ENCODE measurements around the gene SLC36A1.

SLC36A1 gene

DNA sequence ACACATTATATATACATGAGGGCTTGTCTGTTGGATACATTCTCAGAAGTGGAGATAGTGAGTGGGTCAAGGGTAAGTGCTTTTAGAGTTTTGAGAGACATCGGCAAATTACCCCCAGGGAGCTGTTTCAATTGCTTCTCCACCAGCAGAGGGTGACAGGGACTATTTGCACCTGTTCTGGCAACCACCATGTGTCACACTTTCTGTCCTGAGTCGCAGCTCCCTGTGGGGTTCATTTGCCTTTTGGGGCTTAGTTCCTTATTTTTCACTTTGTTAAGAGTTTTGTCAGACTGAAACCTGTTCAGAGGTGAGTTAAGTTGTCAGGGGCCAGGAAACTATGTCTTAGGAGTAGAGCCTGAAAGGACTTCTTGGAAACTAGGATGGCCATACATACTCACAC is 20.1 kb upstream of the SLC36A1 start:
- Histone ChIP-seq H3K36me3 (ENCODE audit: control insufficient read depth in 2 of 2, insufficient read depth in 2 of 2, low read length in 2 of 2) (no peaks in the 10 kb centered on the region), H3K27me3 (ENCODE audit: control insufficient read depth in 1 of 2, insufficient read depth in 2 of 2, low read length in 2 of 2) (no peaks in the 10 kb centered on the region), H3K9ac (ENCODE audit: low read length in 2 of 2) (no peak overlapping the region), H3K4me1 (ENCODE audit: control insufficient read depth, insufficient read depth, low read length) (no peaks in the 10 kb centered on the region), H3K4me3 (ENCODE audit: low read length in 2 of 2) (no peak overlapping the region), H3K9me3 (ENCODE audit: control insufficient read depth in 2 of 2, low read length in 2 of 2) (no peaks in the 10 kb centered on the region), H3K27ac (ENCODE audit: low read length) (no peak overlapping the region)

DNA sequence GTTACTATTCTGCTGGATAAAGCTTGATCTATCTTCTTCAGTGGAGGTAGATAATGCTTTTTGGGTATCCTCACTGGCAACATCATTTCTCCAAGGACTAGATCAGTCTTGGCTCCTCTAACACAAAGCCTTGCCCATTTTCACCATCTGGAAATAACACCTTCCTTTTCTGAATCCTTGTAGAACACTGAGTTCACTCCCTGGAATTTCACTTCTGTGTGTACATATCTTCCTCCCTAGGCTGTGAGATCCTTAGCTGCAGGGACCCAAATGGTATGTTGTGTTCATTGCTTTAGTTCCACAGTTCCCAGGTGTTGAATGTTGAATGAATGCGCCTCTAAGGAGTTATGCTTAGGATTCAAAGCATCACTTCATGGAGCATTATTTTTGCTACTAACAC is 16.7 kb upstream of the SLC36A1 start:
- no peak overlapping the region for H3K4me3 ChIP-seq (ENCODE audit: low read length in 2 of 2)
- no peaks in the 10 kb centered on the region for H3K4me1 ChIP-seq (ENCODE audit: control insufficient read depth, insufficient read depth, low read length)
- no peaks in the 10 kb centered on the region for H3K27me3 ChIP-seq (ENCODE audit: control insufficient read depth in 1 of 2, insufficient read depth in 2 of 2, low read length in 2 of 2)
- H3K9ac ChIP-seq (ENCODE audit: low read length in 2 of 2) = no peak overlapping the region
- no peaks in the 10 kb centered on the region for H3K36me3 ChIP-seq (ENCODE audit: control insufficient read depth in 2 of 2, insufficient read depth in 2 of 2, low read length in 2 of 2)
- no peak overlapping the region for H3K27ac ChIP-seq (ENCODE audit: low read length)
- H3K9me3 ChIP-seq (ENCODE audit: control insufficient read depth in 2 of 2, low read length in 2 of 2) = no peaks in the 10 kb centered on the region

DNA sequence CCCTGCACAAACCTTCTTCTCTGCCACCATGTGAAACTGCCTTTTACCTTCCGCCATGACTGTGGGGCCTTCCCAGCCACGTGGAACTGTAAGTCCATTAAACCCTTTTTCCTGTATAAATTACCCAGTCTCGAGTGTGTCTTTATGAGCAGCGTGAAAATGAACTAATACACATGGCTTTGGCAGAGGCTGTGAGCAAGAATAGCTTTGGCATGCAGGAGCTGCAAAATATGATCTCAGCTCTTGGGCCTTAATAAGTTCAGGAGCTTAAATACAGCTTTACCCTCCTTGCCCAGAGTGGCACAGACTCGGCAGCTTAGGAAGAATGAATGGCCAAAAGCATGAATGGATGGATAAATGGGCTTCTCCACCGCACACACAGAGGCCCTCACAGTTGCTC is 15.7 kb upstream of the SLC36A1 start:
- Histone ChIP-seq H3K27ac (ENCODE audit: low read length) (no peak overlapping the region), H3K27me3 (ENCODE audit: control insufficient read depth in 1 of 2, insufficient read depth in 2 of 2, low read length in 2 of 2) (no peaks in the 10 kb centered on the region), H3K4me3 (ENCODE audit: low read length in 2 of 2) (no peak overlapping the region), H3K9me3 (ENCODE audit: control insufficient read depth in 2 of 2, low read length in 2 of 2) (no peaks in the 10 kb centered on the region), H3K36me3 (ENCODE audit: control insufficient read depth in 2 of 2, insufficient read depth in 2 of 2, low read length in 2 of 2) (no peaks in the 10 kb centered on the region), H3K4me1 (ENCODE audit: control insufficient read depth, insufficient read depth, low read length) (no peaks in the 10 kb centered on the region), H3K9ac (ENCODE audit: low read length in 2 of 2) (no peak overlapping the region)

DNA sequence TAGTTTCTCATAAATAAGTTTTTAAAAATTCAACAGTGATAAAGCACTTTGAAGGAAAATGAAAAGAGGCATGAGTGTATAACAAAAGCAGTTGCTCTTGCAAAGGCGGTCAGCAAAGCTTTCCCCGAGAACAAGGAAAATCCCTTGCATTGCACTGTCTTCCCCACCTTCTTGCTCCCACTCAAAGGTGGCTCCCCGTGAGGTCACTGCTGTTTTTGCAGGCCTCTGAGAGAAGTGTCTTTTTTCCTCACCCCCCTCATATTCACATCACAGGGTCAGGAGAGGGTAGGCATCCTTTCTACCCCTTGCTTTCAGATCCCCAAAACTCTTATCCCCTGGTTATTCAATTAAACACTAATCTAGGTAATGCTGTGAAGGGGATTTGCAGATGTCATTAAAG is 15.2 kb upstream of the SLC36A1 start:
- no peak overlapping the region for H3K9ac ChIP-seq (ENCODE audit: low read length in 2 of 2)
- H3K4me3 ChIP-seq (ENCODE audit: low read length in 2 of 2) = no peak overlapping the region
- no peak overlapping the region for H3K27ac ChIP-seq (ENCODE audit: low read length)
- H3K27me3 ChIP-seq (ENCODE audit: control insufficient read depth in 1 of 2, insufficient read depth in 2 of 2, low read length in 2 of 2) = no peaks in the 10 kb centered on the region
- no peaks in the 10 kb centered on the region for H3K9me3 ChIP-seq (ENCODE audit: control insufficient read depth in 2 of 2, low read length in 2 of 2)
- H3K4me1 ChIP-seq (ENCODE audit: control insufficient read depth, insufficient read depth, low read length) = no peaks in the 10 kb centered on the region
- H3K36me3 ChIP-seq (ENCODE audit: control insufficient read depth in 2 of 2, insufficient read depth in 2 of 2, low read length in 2 of 2) = no peaks in the 10 kb centered on the region

DNA sequence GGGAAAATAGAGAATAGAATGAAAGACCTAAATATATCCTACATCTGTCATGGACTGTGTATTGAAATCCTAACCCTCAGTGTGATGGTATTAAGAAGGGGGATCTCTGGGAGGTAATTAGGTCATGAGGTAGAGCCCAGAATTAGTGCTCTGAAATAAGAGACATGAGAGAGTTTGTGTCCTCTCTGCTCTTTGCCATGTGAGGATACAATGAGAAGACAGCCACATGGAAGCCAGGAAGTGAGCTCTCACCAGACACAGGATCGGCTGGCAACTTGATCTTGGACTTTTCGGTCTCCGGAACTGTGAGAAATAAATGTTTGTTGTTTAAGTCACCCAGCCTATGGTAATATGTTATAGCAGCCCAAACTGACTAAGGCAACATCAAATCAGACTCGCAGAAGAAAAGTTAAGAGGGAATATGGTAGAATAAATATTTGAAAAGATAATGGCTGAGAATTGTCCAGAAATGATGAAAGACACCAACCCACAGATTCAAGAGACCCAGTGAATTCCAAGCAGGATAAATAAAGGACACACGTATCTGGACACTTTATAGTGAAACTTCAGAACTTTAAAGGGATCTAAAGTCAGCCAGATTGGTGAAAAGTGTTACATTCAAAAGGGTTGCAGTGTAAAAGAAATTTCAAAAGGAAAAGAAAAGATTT is 12.7 kb upstream of the SLC36A1 start:
- no peaks in the 10 kb centered on the region for H3K9me3 ChIP-seq (ENCODE audit: control insufficient read depth in 2 of 2, low read length in 2 of 2)
- no peak overlapping the region for H3K4me3 ChIP-seq (ENCODE audit: low read length in 2 of 2)
- no peak overlapping the region for H3K27ac ChIP-seq (ENCODE audit: low read length)
- H3K36me3 ChIP-seq (ENCODE audit: control insufficient read depth in 2 of 2, insufficient read depth in 2 of 2, low read length in 2 of 2) = no peaks in the 10 kb centered on the region
- no peak overlapping the region for H3K9ac ChIP-seq (ENCODE audit: low read length in 2 of 2)
- no peaks in the 10 kb centered on the region for H3K4me1 ChIP-seq (ENCODE audit: control insufficient read depth, insufficient read depth, low read length)
- peaks cover 0 to 2% of the 10 kb centered on the region in 2 donors for H3K27me3 ChIP-seq (ENCODE audit: control insufficient read depth in 1 of 2, insufficient read depth in 2 of 2, low read length in 2 of 2)

DNA sequence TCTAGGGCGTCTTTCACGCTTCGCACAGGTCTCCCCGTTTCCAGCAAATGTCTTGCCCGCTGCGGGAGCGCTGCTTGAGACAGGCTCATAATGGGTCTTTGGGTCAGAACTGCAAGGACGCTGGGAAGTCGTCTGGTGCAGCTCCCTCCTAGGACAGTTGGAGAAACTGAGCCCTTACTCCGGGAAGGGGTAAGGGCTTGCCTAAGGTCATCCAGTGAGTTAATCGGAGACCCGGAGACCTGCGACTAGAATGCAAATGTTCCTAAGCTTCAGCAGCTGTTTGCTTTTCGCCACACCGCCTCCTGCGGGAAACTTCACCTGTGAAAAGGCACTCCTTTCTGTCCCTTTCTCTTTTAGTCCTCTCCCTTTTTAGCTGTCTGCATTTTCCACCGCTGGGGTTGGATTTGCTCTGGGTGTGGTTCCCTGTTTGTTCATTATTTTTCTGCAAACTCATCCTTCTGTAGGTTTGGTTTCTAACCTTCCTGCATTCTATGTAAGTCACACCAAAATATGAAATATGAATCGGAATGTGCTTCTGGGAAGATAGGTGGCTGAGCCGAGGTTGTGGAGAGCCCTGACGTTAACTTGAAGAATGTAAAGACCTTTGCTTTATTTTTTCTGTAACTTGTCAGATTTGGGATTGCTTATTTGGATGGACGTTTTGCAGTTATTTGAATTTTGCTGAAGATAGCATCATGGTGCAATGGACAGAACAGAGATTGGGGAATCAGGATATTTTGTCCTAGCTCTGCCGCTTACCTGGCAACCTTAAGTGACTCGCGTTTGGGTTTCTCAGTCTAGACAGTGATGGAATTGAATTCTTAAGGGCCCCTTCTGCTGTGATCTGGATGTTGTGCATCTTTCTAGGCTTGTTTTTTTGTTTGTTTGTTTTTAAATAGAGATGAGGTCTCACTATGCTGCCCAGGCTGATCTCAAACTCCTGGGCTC is 909 bp downstream of the SLC36A1 start:
- no peaks in the 10 kb centered on the region for H3K27me3 ChIP-seq (ENCODE audit: control insufficient read depth in 1 of 2, insufficient read depth in 2 of 2, low read length in 2 of 2)
- peak overlapping the region; percentile 58 for H3K27ac ChIP-seq (ENCODE audit: low read length)
- H3K36me3 ChIP-seq (ENCODE audit: control insufficient read depth in 2 of 2, insufficient read depth in 2 of 2, low read length in 2 of 2) = no peaks in the 10 kb centered on the region
- peak overlapping the region; percentile 72 to 75 for H3K9ac ChIP-seq (ENCODE audit: low read length in 2 of 2)
- no peaks in the 10 kb centered on the region for H3K9me3 ChIP-seq (ENCODE audit: control insufficient read depth in 2 of 2, low read length in 2 of 2)
- peak overlapping the region; percentile 95 to 97 for H3K4me3 ChIP-seq (ENCODE audit: low read length in 2 of 2)
- H3K4me1 ChIP-seq (ENCODE audit: control insufficient read depth, insufficient read depth, low read length) = peaks cover 9% of the 10 kb centered on the region

DNA sequence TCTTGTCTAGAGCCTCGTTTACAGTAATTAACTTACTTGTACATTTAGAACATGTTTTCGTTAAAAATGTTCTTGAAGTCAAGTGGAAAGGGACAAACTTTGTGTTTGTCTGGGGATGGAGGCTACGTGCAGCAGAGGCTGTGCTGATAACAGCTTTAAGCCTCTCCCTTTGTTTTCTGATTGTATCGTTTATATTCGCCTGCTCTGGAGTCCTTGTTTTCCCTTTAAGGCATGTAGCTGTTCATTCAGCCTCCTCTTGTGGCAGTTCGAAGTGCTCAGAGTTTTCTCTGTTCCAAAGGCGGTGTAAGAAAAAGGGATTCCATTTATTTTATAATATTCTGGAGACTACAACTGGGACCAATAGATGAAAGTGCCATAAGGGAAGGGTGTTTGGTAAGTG is 1.9 kb downstream of the SLC36A1 start:
- H3K9me3 ChIP-seq (ENCODE audit: control insufficient read depth in 2 of 2, low read length in 2 of 2) = no peaks in the 10 kb centered on the region
- H3K27me3 ChIP-seq (ENCODE audit: control insufficient read depth in 1 of 2, insufficient read depth in 2 of 2, low read length in 2 of 2) = no peaks in the 10 kb centered on the region
- no peaks in the 10 kb centered on the region for H3K36me3 ChIP-seq (ENCODE audit: control insufficient read depth in 2 of 2, insufficient read depth in 2 of 2, low read length in 2 of 2)
- peak overlapping the region in 1 of 2 donors; percentile 40 for H3K4me3 ChIP-seq (ENCODE audit: low read length in 2 of 2)
- H3K4me1 ChIP-seq (ENCODE audit: control insufficient read depth, insufficient read depth, low read length) = peaks cover 9% of the 10 kb centered on the region
- no peak overlapping the region for H3K9ac ChIP-seq (ENCODE audit: low read length in 2 of 2)
- H3K27ac ChIP-seq (ENCODE audit: low read length) = no peak overlapping the region

DNA sequence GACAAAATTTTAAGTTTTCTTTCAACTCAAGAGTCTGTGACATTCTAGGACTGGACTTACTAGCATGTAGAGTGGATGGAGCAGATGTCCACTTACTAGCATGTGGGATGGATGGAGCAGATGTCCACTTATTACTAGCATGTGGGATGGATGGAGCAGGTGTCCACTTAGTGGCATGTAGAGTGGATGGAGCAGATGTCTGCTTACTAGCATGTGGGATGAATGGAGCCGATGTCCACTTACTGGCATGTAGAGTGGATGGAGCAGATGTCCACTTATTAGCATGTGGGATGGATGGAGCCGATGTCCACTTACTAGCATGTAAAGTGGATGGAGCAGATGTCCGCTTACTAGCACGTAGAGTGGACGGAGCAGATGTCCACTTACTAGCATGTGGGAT is 2.4 kb downstream of the SLC36A1 start:
- no peaks in the 10 kb centered on the region for H3K36me3 ChIP-seq (ENCODE audit: control insufficient read depth in 2 of 2, insufficient read depth in 2 of 2, low read length in 2 of 2)
- H3K4me3 ChIP-seq (ENCODE audit: low read length in 2 of 2) = no peak overlapping the region
- H3K27ac ChIP-seq (ENCODE audit: low read length) = no peak overlapping the region
- no peaks in the 10 kb centered on the region for H3K9me3 ChIP-seq (ENCODE audit: control insufficient read depth in 2 of 2, low read length in 2 of 2)
- H3K4me1 ChIP-seq (ENCODE audit: control insufficient read depth, insufficient read depth, low read length) = peaks cover 9% of the 10 kb centered on the region
- H3K27me3 ChIP-seq (ENCODE audit: control insufficient read depth in 1 of 2, insufficient read depth in 2 of 2, low read length in 2 of 2) = no peaks in the 10 kb centered on the region
- no peak overlapping the region for H3K9ac ChIP-seq (ENCODE audit: low read length in 2 of 2)

DNA sequence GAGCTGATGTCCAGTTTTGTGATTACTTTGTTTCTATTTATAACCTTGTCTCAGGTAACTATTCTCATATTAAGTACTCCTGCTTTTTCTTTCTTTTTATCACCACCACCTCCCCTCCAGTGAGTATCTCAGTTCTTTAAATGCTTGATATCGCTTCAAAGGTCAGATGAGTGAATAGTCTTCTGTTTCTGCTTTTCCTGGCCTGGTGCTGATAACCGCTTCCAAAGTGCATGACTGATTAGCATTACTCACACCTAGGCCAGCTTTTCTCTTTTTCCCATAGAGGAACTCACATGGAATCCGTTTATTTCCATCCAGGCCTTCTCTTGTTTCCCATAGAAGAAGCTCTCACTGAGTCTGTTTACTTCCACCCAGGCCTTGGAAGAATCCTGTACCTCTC is 3.2 kb downstream of the SLC36A1 start:
- Histone ChIP-seq H3K4me1 (ENCODE audit: control insufficient read depth, insufficient read depth, low read length) (peaks cover 9% of the 10 kb centered on the region), H3K36me3 (ENCODE audit: control insufficient read depth in 2 of 2, insufficient read depth in 2 of 2, low read length in 2 of 2) (no peaks in the 10 kb centered on the region), H3K27ac (ENCODE audit: low read length) (no peak overlapping the region), H3K27me3 (ENCODE audit: control insufficient read depth in 1 of 2, insufficient read depth in 2 of 2, low read length in 2 of 2) (no peaks in the 10 kb centered on the region), H3K4me3 (ENCODE audit: low read length in 2 of 2) (no peak overlapping the region), H3K9me3 (ENCODE audit: control insufficient read depth in 2 of 2, low read length in 2 of 2) (no peaks in the 10 kb centered on the region), H3K9ac (ENCODE audit: low read length in 2 of 2) (no peak overlapping the region)

DNA sequence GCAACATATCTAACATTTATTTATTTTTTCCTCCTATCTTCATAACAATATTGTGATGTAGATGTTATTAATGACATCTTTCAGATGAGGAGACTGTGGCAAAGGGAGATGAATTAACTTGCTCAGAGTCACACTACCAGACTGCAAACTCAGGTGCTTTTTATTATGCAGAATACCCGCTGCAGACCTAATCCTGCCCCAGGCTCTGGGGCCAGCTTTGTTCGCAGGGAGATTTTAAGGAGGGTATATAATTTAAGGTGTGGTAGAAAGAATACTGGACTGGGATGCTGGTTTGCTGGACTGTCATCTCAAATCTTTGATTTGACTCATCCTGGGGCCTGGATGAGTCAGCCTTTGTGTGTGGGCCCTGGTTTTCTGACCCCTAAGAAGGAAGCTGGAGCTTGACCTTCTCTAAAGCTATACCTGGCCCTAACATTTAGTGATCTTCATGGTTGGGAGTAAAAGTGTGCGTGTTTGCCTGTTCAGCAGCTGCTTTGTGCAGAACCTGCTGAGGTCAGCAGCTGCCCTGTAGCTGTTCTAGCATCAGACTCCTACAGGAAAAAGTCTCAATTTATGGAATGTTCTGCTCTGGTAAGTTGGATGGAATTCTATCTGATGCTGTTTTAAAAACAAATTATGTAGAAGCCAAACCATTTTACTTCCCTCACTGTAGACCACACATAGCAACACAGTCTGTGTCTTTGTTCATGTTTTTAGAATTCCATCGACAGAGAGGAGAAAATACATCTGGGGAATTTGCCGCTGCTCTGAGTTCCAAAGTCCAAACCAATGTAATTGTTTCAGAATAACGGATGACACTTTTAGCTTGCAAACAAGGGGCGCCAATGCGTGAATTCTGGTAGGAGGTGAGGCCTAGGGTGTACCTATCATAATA is 4.5 kb downstream of the SLC36A1 start:
- H3K4me3 ChIP-seq (ENCODE audit: low read length in 2 of 2) = no peak overlapping the region
- H3K9me3 ChIP-seq (ENCODE audit: control insufficient read depth in 2 of 2, low read length in 2 of 2) = no peaks in the 10 kb centered on the region
- H3K36me3 ChIP-seq (ENCODE audit: control insufficient read depth in 2 of 2, insufficient read depth in 2 of 2, low read length in 2 of 2) = no peaks in the 10 kb centered on the region
- H3K27ac ChIP-seq (ENCODE audit: low read length) = no peak overlapping the region
- no peaks in the 10 kb centered on the region for H3K27me3 ChIP-seq (ENCODE audit: control insufficient read depth in 1 of 2, insufficient read depth in 2 of 2, low read length in 2 of 2)
- H3K4me1 ChIP-seq (ENCODE audit: control insufficient read depth, insufficient read depth, low read length) = peaks cover 9% of the 10 kb centered on the region
- H3K9ac ChIP-seq (ENCODE audit: low read length in 2 of 2) = no peak overlapping the region

All from stomach smooth muscle (tissue), 2 donors.